ENCODE data around the gene ROS1.

The ROS1 gene

DNA sequence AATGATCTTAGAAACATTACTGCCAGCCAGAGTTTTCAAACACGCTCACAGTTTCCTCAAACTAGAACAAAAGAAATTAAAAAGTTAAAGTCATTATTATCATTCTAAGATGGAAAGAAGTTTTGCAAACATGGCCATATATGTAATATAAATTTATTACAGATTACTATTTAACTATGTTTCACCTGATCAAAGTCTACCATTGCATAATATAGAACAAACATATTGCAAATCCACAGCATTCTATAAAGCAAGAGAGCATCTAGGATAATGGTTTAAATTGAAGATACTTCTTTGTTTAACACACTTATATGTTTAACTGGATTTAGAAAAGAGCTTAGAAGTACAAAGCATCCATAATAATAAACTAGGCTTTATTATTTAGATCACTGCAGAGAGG lies 30.5 kb upstream of the ROS1 start:
- H3K36me3 ChIP-seq (ENCODE audit: control insufficient read depth in 1 of 2, insufficient read depth in 2 of 2, low read length in 2 of 2): no peaks in the 10 kb centered on the region
- no peak overlapping the region for H3K4ac ChIP-seq (ENCODE audit: low read depth, low read length)
- H4K8ac ChIP-seq (ENCODE audit: low read depth, low read length): no peak overlapping the region
- H3K18ac ChIP-seq (ENCODE audit: low read length): no peak overlapping the region
- WGBS (ENCODE audit: extremely low coverage, insufficient coverage, insufficient read length): no CpG with 5 or more reads among the region's 1 CpG
- no peak overlapping the region for H2BK120ac ChIP-seq (ENCODE audit: insufficient read depth, low read length, poor library complexity)
- no peak overlapping the region for H3K23ac ChIP-seq (ENCODE audit: low read length)
- H3K79me1 ChIP-seq (ENCODE audit: low read length): peaks cover 3% of the 10 kb centered on the region
- peaks cover 0 to 2% of the 10 kb centered on the region in 2 experiments for H3K4me1 ChIP-seq (ENCODE audit: control insufficient read depth in 1 of 2, insufficient read depth in 2 of 2, low read length in 2 of 2)
- H3K4me2 ChIP-seq (ENCODE audit: low read length): no peak overlapping the region
- H3K4me3 ChIP-seq (ENCODE audit: low read depth, low read length): no peak overlapping the region
- H2AFZ ChIP-seq (ENCODE audit: insufficient read depth, low read length, poor library complexity): no peak overlapping the region
- no peak overlapping the region for H2AK5ac ChIP-seq (ENCODE audit: low read length)
- H3K79me2 ChIP-seq (ENCODE audit: control insufficient read depth, insufficient read depth, low read length, poor library complexity): no peaks in the 10 kb centered on the region
- no peak overlapping the region for H3K14ac ChIP-seq (ENCODE audit: low read length)
- no peak overlapping the region for H2BK12ac ChIP-seq (ENCODE audit: low read length)
- H3K9me3 ChIP-seq (ENCODE audit: insufficient read depth, low read depth, low read length): no peaks in the 10 kb centered on the region
- no peak for DNase-seq
- H3K9ac ChIP-seq (ENCODE audit: low read length): no peak overlapping the region
- H2BK5ac ChIP-seq (ENCODE audit: low read depth, low read length, poor library complexity): no peak overlapping the region
- H4K12ac ChIP-seq (ENCODE audit: low read depth, low read length): no peak overlapping the region
- H3K27ac ChIP-seq (ENCODE audit: low read depth, low read length): no peak overlapping the region
- no peaks in the 10 kb centered on the region for H3K27me3 ChIP-seq (ENCODE audit: insufficient read depth, low read length)
- H4K91ac ChIP-seq (ENCODE audit: low read depth, low read length): no peak overlapping the region

DNA sequence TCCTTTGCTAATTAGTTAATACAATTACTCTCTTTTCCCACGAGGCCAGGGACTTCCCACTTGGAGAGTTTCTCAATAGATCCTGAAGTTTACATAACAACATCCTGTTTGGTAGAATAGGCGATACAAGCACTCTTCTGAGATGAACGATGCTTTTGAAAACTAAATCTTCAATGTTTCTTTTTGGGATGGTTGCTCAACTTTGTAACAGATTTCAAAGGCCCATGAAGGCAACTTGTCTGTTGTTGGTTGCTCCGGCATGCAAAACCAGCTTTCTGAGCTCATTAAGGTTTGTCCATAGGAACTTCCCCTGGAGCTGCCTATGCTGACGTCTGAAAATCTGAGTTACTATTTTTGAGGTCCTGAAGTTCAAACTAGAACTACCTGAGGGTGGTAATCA lies 25.9 kb upstream of the ROS1 start:
- Histone ChIP-seq H3K27me3 (ENCODE audit: insufficient read depth, low read length) (no peaks in the 10 kb centered on the region), H4K91ac (ENCODE audit: low read depth, low read length) (peak overlapping the region; percentile 68), H3K9me3 (ENCODE audit: insufficient read depth, low read depth, low read length) (no peaks in the 10 kb centered on the region), H3K23ac (ENCODE audit: low read length) (no peak overlapping the region), H2BK12ac (ENCODE audit: low read length) (no peak overlapping the region), H2AK5ac (ENCODE audit: low read length) (no peak overlapping the region), H2BK5ac (ENCODE audit: low read depth, low read length, poor library complexity) (no peak overlapping the region), H3K4me1 (ENCODE audit: control insufficient read depth in 1 of 2, insufficient read depth in 2 of 2, low read length in 2 of 2) (peaks cover 0 to 3% of the 10 kb centered on the region in 2 experiments), H3K4me3 (ENCODE audit: low read depth, low read length) (no peak overlapping the region), H3K79me2 (ENCODE audit: control insufficient read depth, insufficient read depth, low read length, poor library complexity) (no peaks in the 10 kb centered on the region), H4K8ac (ENCODE audit: low read depth, low read length) (no peak overlapping the region), H3K4me2 (ENCODE audit: low read length) (no peak overlapping the region), H4K12ac (ENCODE audit: low read depth, low read length) (no peak overlapping the region), H2BK120ac (ENCODE audit: insufficient read depth, low read length, poor library complexity) (peak overlapping the region; percentile 43), H3K18ac (ENCODE audit: low read length) (no peak overlapping the region), H3K4ac (ENCODE audit: low read depth, low read length) (no peak overlapping the region), H3K9ac (ENCODE audit: low read length) (no peak overlapping the region), H2AFZ (ENCODE audit: insufficient read depth, low read length, poor library complexity) (no peak overlapping the region), H3K27ac (ENCODE audit: low read depth, low read length) (no peak overlapping the region), H3K79me1 (ENCODE audit: low read length) (peaks cover 8% of the 10 kb centered on the region), H3K36me3 (ENCODE audit: control insufficient read depth in 1 of 2, insufficient read depth in 2 of 2, low read length in 2 of 2) (no peaks in the 10 kb centered on the region), H3K14ac (ENCODE audit: low read length) (no peak overlapping the region)
- WGBS (ENCODE audit: extremely low coverage, insufficient coverage, insufficient read length): no CpG with 5 or more reads among the region's 5 CpGs
- no peak for DNase-seq

- H3K18ac ChIP-seq (ENCODE audit: low read length): peak overlapping the region; percentile 29
- H2BK5ac ChIP-seq (ENCODE audit: low read depth, low read length, poor library complexity): peak overlapping the region; percentile 89
- no peak overlapping the region for H2AK5ac ChIP-seq (ENCODE audit: low read length)
- peaks cover 8% of the 10 kb centered on the region for H3K79me1 ChIP-seq (ENCODE audit: low read length)
- H2BK120ac ChIP-seq (ENCODE audit: insufficient read depth, low read length, poor library complexity): peak overlapping the region; percentile 86
- H3K27ac ChIP-seq (ENCODE audit: low read depth, low read length): peak overlapping the region; percentile 60
- peak; percentile 46 to 84 for DNase-seq
- H3K4me3 ChIP-seq (ENCODE audit: low read depth, low read length): no peak overlapping the region
- H4K12ac ChIP-seq (ENCODE audit: low read depth, low read length): peak overlapping the region; percentile 36
- no peak overlapping the region for H3K4me2 ChIP-seq (ENCODE audit: low read length)
- H3K4me1 ChIP-seq (ENCODE audit: control insufficient read depth in 1 of 2, insufficient read depth in 2 of 2, low read length in 2 of 2): peaks cover 0 to 3% of the 10 kb centered on the region in 2 experiments
- peak overlapping the region; percentile 54 for H2BK12ac ChIP-seq (ENCODE audit: low read length)
- no peaks in the 10 kb centered on the region for H3K9me3 ChIP-seq (ENCODE audit: insufficient read depth, low read depth, low read length)
- peak overlapping the region; percentile 90 for H4K91ac ChIP-seq (ENCODE audit: low read depth, low read length)
- WGBS (ENCODE audit: extremely low coverage, insufficient coverage, insufficient read length): no CpG with 5 or more reads among the region's 10 CpGs
- H3K79me2 ChIP-seq (ENCODE audit: control insufficient read depth, insufficient read depth, low read length, poor library complexity): no peaks in the 10 kb centered on the region
- H3K4ac ChIP-seq (ENCODE audit: low read depth, low read length): peak overlapping the region; percentile 46
- H3K9ac ChIP-seq (ENCODE audit: low read length): no peak overlapping the region
- peak overlapping the region; percentile 59 for H2AFZ ChIP-seq (ENCODE audit: insufficient read depth, low read length, poor library complexity)
- no peak overlapping the region for H3K23ac ChIP-seq (ENCODE audit: low read length)
- peak overlapping the region; percentile 70 for H3K14ac ChIP-seq (ENCODE audit: low read length)
- H4K8ac ChIP-seq (ENCODE audit: low read depth, low read length): peak overlapping the region; percentile 73
- H3K36me3 ChIP-seq (ENCODE audit: control insufficient read depth in 1 of 2, insufficient read depth in 2 of 2, low read length in 2 of 2): no peaks in the 10 kb centered on the region
- H3K27me3 ChIP-seq (ENCODE audit: insufficient read depth, low read length): no peaks in the 10 kb centered on the region
Measured at GRCh38 chr6:117449549-117450439, 24.1 kb upstream of the ROS1 start.

GRCh38 chr6:117448732-117449485 lies 23.2 kb upstream of the ROS1 start:
- H3K23ac ChIP-seq (ENCODE audit: low read length): no peak overlapping the region
- H2BK12ac ChIP-seq (ENCODE audit: low read length): no peak overlapping the region
- H2AFZ ChIP-seq (ENCODE audit: insufficient read depth, low read length, poor library complexity): no peak overlapping the region
- no peaks in the 10 kb centered on the region for H3K36me3 ChIP-seq (ENCODE audit: control insufficient read depth in 1 of 2, insufficient read depth in 2 of 2, low read length in 2 of 2)
- peak in 1 of 2 donors; percentile 5 for DNase-seq
- no peak overlapping the region for H4K12ac ChIP-seq (ENCODE audit: low read depth, low read length)
- H3K27me3 ChIP-seq (ENCODE audit: insufficient read depth, low read length): no peaks in the 10 kb centered on the region
- H3K14ac ChIP-seq (ENCODE audit: low read length): no peak overlapping the region
- no peak overlapping the region for H2BK5ac ChIP-seq (ENCODE audit: low read depth, low read length, poor library complexity)
- no peaks in the 10 kb centered on the region for H3K79me2 ChIP-seq (ENCODE audit: control insufficient read depth, insufficient read depth, low read length, poor library complexity)
- no peak overlapping the region for H3K4ac ChIP-seq (ENCODE audit: low read depth, low read length)
- no peak overlapping the region for H2AK5ac ChIP-seq (ENCODE audit: low read length)
- H3K9me3 ChIP-seq (ENCODE audit: insufficient read depth, low read depth, low read length): no peaks in the 10 kb centered on the region
- no peak overlapping the region for H3K4me3 ChIP-seq (ENCODE audit: low read depth, low read length)
- H3K18ac ChIP-seq (ENCODE audit: low read length): no peak overlapping the region
- H3K9ac ChIP-seq (ENCODE audit: low read length): no peak overlapping the region
- H3K4me1 ChIP-seq (ENCODE audit: control insufficient read depth in 1 of 2, insufficient read depth in 2 of 2, low read length in 2 of 2): peaks cover 0 to 3% of the 10 kb centered on the region in 2 experiments
- H3K79me1 ChIP-seq (ENCODE audit: low read length): peaks cover 5% of the 10 kb centered on the region
- no peak overlapping the region for H2BK120ac ChIP-seq (ENCODE audit: insufficient read depth, low read length, poor library complexity)
- H3K27ac ChIP-seq (ENCODE audit: low read depth, low read length): peak overlapping the region; percentile 78
- no peak overlapping the region for H4K91ac ChIP-seq (ENCODE audit: low read depth, low read length)
- no peak overlapping the region for H4K8ac ChIP-seq (ENCODE audit: low read depth, low read length)
- WGBS (ENCODE audit: extremely low coverage, insufficient coverage, insufficient read length): no CpG with 5 or more reads among the region's 6 CpGs
- H3K4me2 ChIP-seq (ENCODE audit: low read length): no peak overlapping the region

Data from trophoblast cell (in vitro differentiated cells and primary cell).